T47D (cell line): ENCODE results near the gene SLCO4A1.

ENCODE experiments used
- DNase-seq, 2 experiments: peaks; one replicate each; pipeline versions ENCODE4 v3.0.0 to v3.0.0-alpha.2; 2011 to 2012; ENCODE audit warnings: low read depth in 1 of 2, low spot score in 1 of 2
- JUND ChIP-seq: IDR thresholded peaks from 2 replicates; pipeline ENCODE4 v1.6.1; 2012; ENCODE audit warnings: low read depth
- in situ Hi-C: cut with HindIII; loops from 2 replicates; pipeline ENCODE4 v1.10.0; 2016; ENCODE audit warnings: low sequenced_read_pairs, low pct_unique_long_range_greater_than_20kb

Gene SLCO4A1

GRCh38 chr20:62716941-62717310 is 74.6 kb downstream of the SLCO4A1 start:
- in situ Hi-C loops = no loop called here
- TF ChIP-seq JUND = no peak
- no peak for DNase-seq

- TF ChIP-seq JUND = no peak
- in situ Hi-C loops = no loop called here
- no peak for DNase-seq
These were observed 75.6 kb downstream of the SLCO4A1 start for GRCh38 chr20:62717933-62718332.

- in situ Hi-C loops = no loop called here
- no peak for DNase-seq
- no peak for TF ChIP-seq JUND
These were observed 76.2 kb downstream of the SLCO4A1 start for GRCh38 chr20:62718546-62718945.

GRCh38 chr20:62719250-62719935 is 77.1 kb downstream of the SLCO4A1 start:
- TF ChIP-seq JUND = no peak
- no peak for DNase-seq
- in situ Hi-C loops = no loop called here
